Panc1 (cell line): Measurements from ENCODE around the gene KIF21A. TPM values are rescaled to one million over a fixed set of nuclear protein-coding genes. Genes with fewer than 3 reads are reported as not detected.

Experiments used
- ATAC-seq: fragments of 200-7000 bp; cut with Tn5 transposase; 2 replicates; pipeline ENCODE4 v1.9.1; 2020; ENCODE audit warnings: mild to moderate bottlenecking, moderate library complexity
- BruUV-seq: library from RNA; stranded (reverse); fragments of 400-500 nt; replicated peaks from 2 replicates; lab custom pipeline; 2021; lab: Mats Ljungman, UMichigan
- CTCF ChIA-PET: fragments of 300-600 bp; sonication (Branson Sonifier 250); formaldehyde crosslinking; loops from one replicate; lab custom pipeline; 2022; ENCODE audit warnings: antibody characterized with exemption; lab: Charles Lee
- POLR2A ChIA-PET: fragments of 300-600 bp; sonication (Branson Sonifier 250); formaldehyde crosslinking; loops from one replicate; lab custom pipeline; 2022; ENCODE audit warnings: antibody characterized with exemption; lab: Charles Lee
- DNase-seq: peaks from one replicate; pipeline ENCODE4 v3.0.0-alpha.2; 2010; ENCODE audit warnings: low read depth, low spot score
- H3K27ac ChIP-seq: 2 replicates; pipeline ENCODE4 v1.5.1; 2011; ENCODE audit warnings: mild to moderate bottlenecking, low read length, inconsistent platforms
- H3K27me3 ChIP-seq: fragments of 200-500 bp; sonication (Bioruptor generic); 2 replicates; pipeline ENCODE4 v1.6.0; 2014; ENCODE audit warnings: low read length, inconsistent platforms; ENCODE audit not compliant: control insufficient read depth, insufficient read depth
- H3K36me3 ChIP-seq: fragments of 200-500 bp; sonication (Bioruptor generic); 2 replicates; pipeline ENCODE4 v1.5.1; 2014; ENCODE audit warnings: inconsistent platforms, mild to moderate bottlenecking, low read length, moderate library complexity; ENCODE audit not compliant: control insufficient read depth, insufficient read depth
- H3K4me1 ChIP-seq: 2 replicates; pipeline ENCODE4 v1.5.1; 2011; ENCODE audit warnings: inconsistent platforms, mild to moderate bottlenecking, low read length, moderate library complexity; ENCODE audit not compliant: control insufficient read depth, insufficient read depth
- H3K4me3 ChIP-seq, 2 experiments: 2 replicates each; pipeline ENCODE4 v1.5.1; 2011 to 2012; ENCODE audit warnings: low read depth in 2 of 2, low read length in 2 of 2, mild to moderate bottlenecking in 2 of 2, inconsistent platforms in 1 of 2, moderate library complexity in 1 of 2
- H3K9me3 ChIP-seq: fragments of 200-500 bp; sonication (Bioruptor generic); 2 replicates; pipeline ENCODE4 v1.5.1; 2014; ENCODE audit warnings: low read depth, mild to moderate bottlenecking, inconsistent platforms, low read length, moderate library complexity; ENCODE audit not compliant: control insufficient read depth, insufficient read depth
- CTCF ChIP-seq: fragments of 450-650 bp; IDR thresholded peaks from 2 replicates; pipeline ENCODE4 v1.5.1; 2017; ENCODE audit warnings: mild to moderate bottlenecking
- POLR2AphosphoS5 ChIP-seq: IDR thresholded peaks from 2 replicates; pipeline ENCODE4 v1.6.1; 2012; ENCODE audit warnings: mild to moderate bottlenecking, low read depth, low read length, moderate library complexity
- REST ChIP-seq, 2 experiments: IDR thresholded peaks; 2 replicates each; pipeline ENCODE4 v1.6.1; 2011 to 2012; ENCODE audit warnings: low read depth in 2 of 2, control low read depth in 1 of 2, low read length in 1 of 2, mild to moderate bottlenecking in 1 of 2, moderate library complexity in 1 of 2; ENCODE audit not compliant: insufficient read depth in 1 of 2
- SIN3A ChIP-seq: IDR thresholded peaks from 2 replicates; pipeline ENCODE4 v1.6.1; 2012; ENCODE audit warnings: low read depth, mild to moderate bottlenecking, low read length, moderate library complexity, borderline replicate concordance; ENCODE audit not compliant: insufficient read depth
- TCF7L2 ChIP-seq: IDR thresholded peaks from 2 replicates; pipeline ENCODE4 v1.6.1; 2011; ENCODE audit warnings: mild to moderate bottlenecking, low read depth, low read length, inconsistent platforms
- in situ Hi-C: cut with HindIII; loops from 2 replicates; pipeline ENCODE4 v1.10.0; 2016; ENCODE audit warnings: low sequenced_read_pairs, low pct_unique_long_range_greater_than_20kb
- intact Hi-C: fragments of 100-400 bp; cut with micrococcal nuclease; formaldehyde crosslinking; loops from one replicate; pipeline ENCODE4 v1.10.0; 2022; ENCODE audit not compliant: unreplicated experiment
- total RNA-seq: library from RNA; stranded (reverse); gene quantifications from one replicate; pipeline ENCODE4 v1.2.1, GENCODE V29; 2021; ENCODE audit not compliant: unreplicated experiment

KIF21A gene
- total RNA-seq, 1 experiment from 2014 or later: 25.6 TPM

- peaks cover 8% of the 10 kb centered on the region for H3K4me1 ChIP-seq
- POLR2A ChIA-PET: no interaction called here
- in situ Hi-C loops: no loop called here
- H3K36me3 ChIP-seq: no peaks in the 10 kb centered on the region
- H3K4me3 ChIP-seq: no peak overlapping the region
- intact Hi-C loops: loop anchor here (10.0 kb wide), 1 partner anchor 167 kb away; the partner anchor contains the start of gene ABCD2
- H3K27ac ChIP-seq: no peak overlapping the region
- H3K27me3 ChIP-seq: no peaks in the 10 kb centered on the region; the same call in 1 of the 2 replicates
- no peaks in the 10 kb centered on the region for H3K9me3 ChIP-seq
- no peak for TF ChIP-seq REST (IDR thresholded peaks at IDR 0.05; ENCODE audit: insufficient read depth in 1 of 2, low read depth in 2 of 2, low read length in 1 of 2)
- TF ChIP-seq TCF7L2: no peak
- no peak for TF ChIP-seq SIN3A
- no peak for TF ChIP-seq POLR2AphosphoS5
- TF ChIP-seq CTCF: no peak
- ATAC-seq (no peak), DNase-seq (no peak)
- CTCF ChIA-PET: no interaction called here
- BruUV-seq: no TSS peak
These were observed 5.1 kb upstream of the KIF21A start for GRCh38 chr12:39448038-39448437.

GRCh38 chr12:39443929-39444209 lies 949 bp upstream of the KIF21A start:
- no TSS peak for BruUV-seq
- intact Hi-C loops: loop anchor here (5.0 to 10.0 kb wide), 2 partner anchors 122 to 171 kb away; partner anchors contain the start of gene ABCD2

More at GRCh38 chr12:39443929-39444209, 949 bp upstream of the KIF21A start:
- H3K9me3 ChIP-seq: no peaks in the 10 kb centered on the region
- CTCF ChIA-PET: interaction anchor here (0.6 kb wide), 1 partner anchor 38 kb away, joined by 3 read pairs; no protein-coding TSS in a partner anchor
- TF ChIP-seq REST (IDR thresholded peaks at IDR 0.05; ENCODE audit: insufficient read depth in 1 of 2, low read depth in 2 of 2, low read length in 1 of 2) (no peak), POLR2AphosphoS5 (no peak), SIN3A (no peak), TCF7L2 (no peak), CTCF (no peak)
- POLR2A ChIA-PET: interaction anchor here (0.6 kb wide), 1 partner anchor 40 kb away, joined by 3 read pairs; no protein-coding TSS in a partner anchor
- H3K4me3 ChIP-seq: peak overlapping the region; percentile 81 to 84
- peaks cover 25% of the 10 kb centered on the region for H3K4me1 ChIP-seq
- H3K36me3 ChIP-seq: no peaks in the 10 kb centered on the region; the same call in 1 of the 2 replicates
- H3K27ac ChIP-seq: peak overlapping the region; percentile 95
- H3K27me3 ChIP-seq: no peaks in the 10 kb centered on the region
- in situ Hi-C loops: no loop called here
- no peak for DNase-seq
- no peak for ATAC-seq
